ENCODE results near the gene AAMP.
"Not testable (repeated sequence)": the region's sequence is repeated elsewhere in the genome, so short reads cannot be mapped to it uniquely, and the experiment has no call there.

Gene AAMP, protein sequence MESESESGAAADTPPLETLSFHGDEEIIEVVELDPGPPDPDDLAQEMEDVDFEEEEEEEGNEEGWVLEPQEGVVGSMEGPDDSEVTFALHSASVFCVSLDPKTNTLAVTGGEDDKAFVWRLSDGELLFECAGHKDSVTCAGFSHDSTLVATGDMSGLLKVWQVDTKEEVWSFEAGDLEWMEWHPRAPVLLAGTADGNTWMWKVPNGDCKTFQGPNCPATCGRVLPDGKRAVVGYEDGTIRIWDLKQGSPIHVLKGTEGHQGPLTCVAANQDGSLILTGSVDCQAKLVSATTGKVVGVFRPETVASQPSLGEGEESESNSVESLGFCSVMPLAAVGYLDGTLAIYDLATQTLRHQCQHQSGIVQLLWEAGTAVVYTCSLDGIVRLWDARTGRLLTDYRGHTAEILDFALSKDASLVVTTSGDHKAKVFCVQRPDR

GRCh38 chr2:218269900-218270720 is at the start of gene AAMP, which contains the start of gene PNKD:
Gene AAMP, minus strand, starts transcription at chr2:218270137. Its CDS starts 51 bp downstream, at chr2:218270086.
Gene PNKD, plus strand, starts transcription at chr2:218270519. Its CDS starts 17 bp downstream, at chr2:218270536.
- H3K4me3 ChIP-seq (ENCODE audit: low read depth, low read length) = peak within 1 kb of the TSS; percentile 96

DNA sequence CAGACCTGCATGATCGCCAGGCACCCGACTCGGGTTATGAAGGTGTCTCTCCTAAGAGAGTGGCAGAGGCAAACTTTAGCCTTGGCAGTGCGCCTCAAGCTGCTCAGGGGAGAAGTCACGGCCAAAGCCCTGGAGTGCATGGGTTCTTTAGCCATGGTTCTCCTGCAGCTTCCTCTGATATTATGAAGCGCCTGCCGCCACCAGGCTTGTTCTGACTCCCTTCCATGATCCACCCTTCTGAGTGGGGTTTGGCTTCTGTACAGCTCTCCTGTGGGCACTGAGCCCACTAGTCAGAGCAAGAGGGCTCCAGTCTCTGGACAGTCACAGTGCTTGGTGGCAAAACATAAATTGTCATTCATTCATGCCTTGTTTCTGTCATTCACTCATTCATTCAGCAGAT is 48.3 kb upstream of the AAMP start:
- H3K4me3 ChIP-seq (ENCODE audit: low read depth, low read length) = no peak overlapping the region

DNA sequence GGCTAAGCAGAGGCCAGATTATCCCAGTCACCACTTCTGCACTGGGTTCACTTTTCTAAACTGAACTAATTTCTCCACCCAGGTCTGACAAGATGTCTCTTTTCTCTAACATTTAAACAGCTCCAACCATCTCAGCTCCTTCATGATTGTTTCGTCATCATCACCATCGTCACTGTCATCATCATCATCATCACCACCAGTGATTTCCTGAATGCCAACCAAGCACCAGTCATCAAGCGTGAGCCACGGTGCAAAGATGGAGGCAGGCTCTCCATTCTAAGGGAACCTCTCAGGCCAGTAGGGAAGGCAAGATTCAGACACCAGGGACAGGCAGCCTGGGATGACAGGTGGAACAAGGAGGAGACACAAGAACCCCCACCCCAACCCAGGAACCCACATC is 47.9 kb upstream of the AAMP start:
- no peak overlapping the region for H3K4me3 ChIP-seq (ENCODE audit: low read depth, low read length)

DNA sequence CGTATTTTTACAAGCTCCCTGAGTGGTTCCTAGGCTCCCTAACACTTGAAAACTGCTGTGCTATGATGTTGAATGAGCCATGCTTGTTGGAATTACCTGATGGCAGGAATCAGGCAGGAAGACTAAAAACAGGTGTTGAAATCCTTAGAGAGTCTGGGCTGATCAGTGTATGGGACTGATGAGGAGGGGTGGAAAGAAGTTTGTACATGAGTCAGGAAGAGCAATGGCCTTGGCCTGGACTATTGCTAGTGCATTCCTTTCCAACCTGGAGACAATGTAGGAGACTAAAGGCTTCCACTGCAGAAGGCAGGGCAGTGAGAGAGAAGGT is 47.3 kb upstream of the AAMP start:
- no peak overlapping the region for H3K4me3 ChIP-seq (ENCODE audit: low read depth, low read length)

DNA sequence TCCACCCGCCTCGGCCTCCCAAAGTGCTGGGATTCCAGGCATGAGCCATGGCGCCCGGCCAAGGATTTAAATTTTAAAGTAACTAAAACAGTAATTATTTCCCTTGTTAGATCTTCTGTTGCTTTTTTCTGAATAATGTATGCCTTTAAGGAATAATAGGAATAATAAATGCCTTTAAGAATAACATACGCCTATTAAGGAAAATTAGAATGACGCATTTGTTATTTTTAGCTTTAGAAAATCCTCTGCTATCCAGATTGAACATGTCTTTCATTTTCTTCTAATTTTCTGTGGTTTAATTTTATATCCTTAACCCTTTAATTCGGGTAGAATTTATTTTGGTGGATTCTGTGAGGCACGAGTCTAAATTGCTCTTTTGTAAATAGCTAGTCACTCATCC is 45.5 kb upstream of the AAMP start:
- no peak overlapping the region for H3K4me3 ChIP-seq (ENCODE audit: low read depth, low read length)

- not testable (repeated sequence) for H3K4me3 ChIP-seq (ENCODE audit: low read depth, low read length)
Observed at GRCh38 chr2:218314764-218315163, 44.8 kb upstream of the AAMP start.

- no peak overlapping the region for H3K4me3 ChIP-seq (ENCODE audit: low read depth, low read length)
Observed at GRCh38 chr2:218313356-218313755, 43.4 kb upstream of the AAMP start.

- no peak overlapping the region for H3K4me3 ChIP-seq (ENCODE audit: low read depth, low read length)
Observed at GRCh38 chr2:218312267-218312756, 42.4 kb upstream of the AAMP start.

GRCh38 chr2:218311541-218312266 is 41.8 kb upstream of the AAMP start:
- H3K4me3 ChIP-seq (ENCODE audit: low read depth, low read length) = not testable (repeated sequence)

DNA sequence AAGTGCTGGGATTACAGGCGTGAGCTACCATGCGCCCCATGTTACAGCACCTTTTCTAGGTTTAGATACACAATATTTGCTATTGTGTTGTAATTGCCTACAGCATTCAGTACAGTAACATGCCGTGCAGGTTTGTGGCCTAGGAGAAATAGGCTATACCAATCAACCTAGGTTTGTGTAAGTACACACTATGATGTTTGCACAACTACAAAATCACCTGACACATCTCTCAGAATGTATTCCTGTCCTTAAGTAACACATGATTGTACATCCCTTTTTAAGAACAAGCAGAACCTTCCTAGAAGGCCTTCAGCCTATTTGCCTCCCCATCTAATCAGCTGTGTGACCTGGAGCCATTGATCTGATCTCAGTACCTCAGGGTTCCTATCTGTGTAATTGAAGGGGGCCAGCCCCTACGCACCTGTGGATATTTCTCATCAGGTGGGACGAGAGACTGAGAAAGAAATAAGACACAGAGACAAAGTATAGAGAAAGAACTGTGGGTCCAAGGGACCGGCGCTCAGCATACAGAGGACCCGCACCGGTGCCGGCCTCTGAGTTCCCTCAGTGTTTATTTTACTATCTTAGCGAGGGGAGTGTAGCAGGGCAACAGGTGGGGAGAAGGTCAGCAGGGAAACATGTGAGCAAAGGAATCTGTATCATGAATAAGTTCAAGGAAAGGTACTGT is 41.1 kb upstream of the AAMP start:
- H3K4me3 ChIP-seq (ENCODE audit: low read depth, low read length) = no peak overlapping the region

DNA sequence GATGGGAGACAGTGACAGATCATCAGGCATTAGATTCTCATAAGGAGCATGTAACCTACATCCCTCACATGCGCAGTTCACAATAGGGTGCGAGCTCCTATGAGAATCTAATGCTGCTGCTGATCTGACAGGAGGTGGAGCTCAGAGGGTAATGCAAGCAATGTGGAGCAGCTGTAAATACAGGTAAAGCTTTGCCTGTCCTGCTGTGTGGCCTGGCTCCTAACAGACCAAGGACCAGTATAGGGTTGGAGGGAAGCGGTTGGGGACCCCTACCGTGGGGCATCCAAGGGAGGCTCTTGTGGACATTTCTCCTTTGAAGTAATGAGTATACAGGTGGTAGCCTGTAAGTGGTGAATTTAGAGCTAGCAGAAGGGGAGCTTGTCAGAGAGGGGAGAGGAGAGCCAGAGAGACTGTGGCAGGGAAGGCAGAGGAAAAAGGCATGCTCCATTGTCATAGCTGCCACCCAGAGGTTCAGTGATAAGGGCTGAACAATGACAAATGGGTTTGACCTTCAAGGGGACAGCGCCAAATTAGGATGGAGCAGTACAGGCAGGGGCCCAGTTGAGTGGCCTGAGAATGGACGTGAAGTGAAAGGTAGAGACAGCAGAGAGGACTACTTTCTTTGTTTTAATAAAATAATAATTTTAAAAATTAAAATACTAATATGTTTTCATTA is 37.6 kb upstream of the AAMP start:
- H3K4me3 ChIP-seq (ENCODE audit: low read depth, low read length) = no peak overlapping the region

DNA sequence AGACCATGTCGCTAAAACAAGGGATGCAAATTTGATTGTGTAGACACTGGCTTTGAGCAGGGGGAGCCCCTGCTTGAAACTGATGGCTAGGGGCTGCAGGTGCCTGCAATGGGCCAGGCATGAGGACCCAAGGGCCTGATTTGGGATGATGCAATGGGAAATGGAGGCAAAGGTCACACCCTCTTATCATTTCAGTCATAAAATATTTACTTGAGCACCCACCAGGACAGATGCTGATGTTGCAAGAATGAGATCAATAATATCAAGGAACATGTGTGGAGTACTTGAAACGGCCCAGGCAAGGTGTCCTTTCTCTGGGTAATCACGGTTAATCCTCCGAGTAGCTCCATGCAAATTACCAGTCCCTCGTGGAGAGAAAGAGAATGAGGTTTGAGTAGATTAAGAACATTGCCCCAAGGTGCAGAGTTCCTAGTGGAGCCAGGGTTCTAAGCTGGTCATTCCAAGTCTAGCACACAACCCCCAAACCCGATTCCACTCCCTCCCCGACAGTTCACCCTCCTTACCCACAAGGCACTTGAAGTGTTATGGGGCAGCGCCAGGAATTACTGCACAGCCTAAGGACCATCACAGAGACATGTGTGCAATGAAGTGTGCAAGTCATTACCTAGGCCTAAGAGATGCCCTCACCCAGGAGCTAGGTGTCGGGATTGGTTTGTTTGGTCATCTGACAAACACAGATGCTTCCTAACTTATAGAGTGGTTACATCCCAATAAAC is 36.4 kb upstream of the AAMP start:
- H3K4me3 ChIP-seq (ENCODE audit: low read depth, low read length) = no peak overlapping the region

DNA sequence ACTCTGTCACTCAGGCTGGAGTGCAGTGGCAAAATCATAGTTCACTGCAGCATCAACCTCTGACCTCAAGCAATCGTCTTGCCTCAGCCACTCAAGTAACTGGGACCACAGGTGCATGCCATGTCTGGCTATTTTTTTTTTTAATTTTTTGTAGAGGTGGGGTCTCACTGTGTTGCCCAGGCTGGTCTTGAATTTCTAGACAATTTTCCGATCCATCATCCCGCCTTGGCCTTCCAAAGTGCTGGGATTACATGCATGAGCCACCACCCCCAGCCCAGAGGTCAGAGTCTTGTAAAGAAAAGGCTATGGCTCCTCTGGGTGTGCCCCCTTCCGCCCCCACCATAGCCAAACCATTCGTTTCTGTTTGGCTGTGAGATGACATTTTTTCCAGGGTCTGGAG is 35.4 kb upstream of the AAMP start:
- H3K4me3 ChIP-seq (ENCODE audit: low read depth, low read length) = no peak overlapping the region

- H3K4me3 ChIP-seq (ENCODE audit: low read depth, low read length) = no peak overlapping the region
Observed at GRCh38 chr2:218301176-218301819, 31.4 kb upstream of the AAMP start.

DNA sequence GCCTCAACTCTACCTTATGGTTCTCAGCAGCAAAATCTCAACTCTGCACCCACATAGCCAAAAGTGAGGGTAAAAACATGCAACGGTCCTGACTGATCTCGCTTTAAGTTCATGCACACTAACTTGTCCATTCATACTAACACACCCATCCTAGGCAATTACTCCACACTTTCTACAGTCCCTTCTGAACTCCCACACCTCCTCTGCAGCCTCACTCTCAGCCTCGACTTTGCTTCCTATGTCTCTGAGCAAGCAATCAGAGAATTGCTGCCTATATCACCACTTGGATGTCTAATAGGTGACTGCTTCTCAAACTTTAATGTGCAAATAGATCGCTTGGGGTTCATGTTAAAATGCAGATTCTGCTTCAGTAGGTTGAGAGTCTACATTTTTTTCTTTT is 30.2 kb upstream of the AAMP start:
- H3K4me3 ChIP-seq (ENCODE audit: low read depth, low read length) = no peak overlapping the region

DNA sequence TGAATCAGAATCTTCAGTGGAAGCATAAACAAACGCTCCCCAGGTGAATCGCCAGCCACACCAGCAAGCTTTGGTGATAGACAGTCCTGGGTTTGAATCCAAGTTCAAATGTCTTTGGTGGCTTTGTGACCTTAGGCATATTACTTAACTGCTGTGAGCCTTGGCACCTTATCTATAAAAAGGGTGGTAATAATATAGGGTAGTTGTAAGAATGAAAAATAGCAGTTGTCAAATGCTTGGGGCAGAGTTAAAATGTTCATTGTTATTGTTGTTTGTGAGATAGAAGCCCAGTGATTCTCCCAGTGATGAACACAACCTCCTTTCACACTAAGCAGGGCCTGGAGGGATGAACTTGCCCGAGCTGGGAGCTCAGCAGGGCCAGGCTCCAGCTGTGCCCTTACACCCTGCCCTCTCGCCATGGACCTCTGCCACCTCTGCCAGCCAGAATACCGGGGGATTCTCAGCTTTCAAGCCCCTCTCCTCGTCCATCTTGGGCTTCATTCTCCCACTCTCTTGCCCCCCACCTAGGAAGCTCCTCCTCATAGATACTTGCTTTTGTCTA is 28.5 kb upstream of the AAMP start:
- H3K4me3 ChIP-seq (ENCODE audit: low read depth, low read length) = no peak overlapping the region

- H3K4me3 ChIP-seq (ENCODE audit: low read depth, low read length) = no peak overlapping the region
Observed at GRCh38 chr2:218296847-218297246, 26.9 kb upstream of the AAMP start.

DNA sequence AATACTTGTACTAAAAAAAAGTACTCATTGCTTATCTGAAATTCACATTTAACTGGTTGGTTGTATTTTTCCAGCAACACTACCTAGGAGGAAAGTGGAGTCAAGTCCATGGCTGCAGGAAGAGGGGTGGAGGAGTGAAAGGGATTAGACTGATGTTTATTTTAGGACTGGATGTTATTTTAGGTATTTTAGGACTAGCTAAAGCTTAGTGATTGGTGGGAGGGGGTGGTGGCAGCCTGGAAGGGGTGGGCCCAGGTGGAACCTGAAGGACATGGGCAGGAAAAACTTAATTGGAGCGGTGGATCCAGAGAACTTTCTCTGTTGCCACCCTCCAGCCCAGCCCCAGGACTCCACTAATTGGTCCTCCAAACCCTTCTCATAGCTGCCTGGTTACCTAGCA is 26.3 kb upstream of the AAMP start:
- no peak overlapping the region for H3K4me3 ChIP-seq (ENCODE audit: low read depth, low read length)

- no peak overlapping the region for H3K4me3 ChIP-seq (ENCODE audit: low read depth, low read length)
Observed at GRCh38 chr2:218295029-218295428, 25.1 kb upstream of the AAMP start.

Data from iPS-11a (cell line).